Mesenchymal stem cell (in vitro differentiated cells and primary cell): ENCODE results near the gene NPAS3.

ENCODE experiments used
- DNase-seq: peaks from one replicate; pipeline ENCODE4 v3.0.0-alpha.2; 2013
- H2AFZ ChIP-seq: one replicate; pipeline ENCODE4 v1.6.1; 2013; ENCODE audit warnings: low read depth, mild to moderate bottlenecking, control low read depth, inconsistent platforms, low read length, moderate library complexity
- H2AK5ac ChIP-seq: 2 replicates; pipeline ENCODE4 v1.6.1; 2013; ENCODE audit warnings: low read length, moderate library complexity, mild to moderate bottlenecking, inconsistent platforms; ENCODE audit not compliant: severe bottlenecking
- H2BK120ac ChIP-seq: one replicate; pipeline ENCODE4 v1.6.1; 2013; ENCODE audit warnings: low read depth, mild to moderate bottlenecking, inconsistent platforms, low read length, moderate library complexity
- H2BK12ac ChIP-seq, 2 experiments: one replicate each; pipeline ENCODE4 v1.6.1; 2013; ENCODE audit warnings: inconsistent platforms in 2 of 2, low read length in 2 of 2, mild to moderate bottlenecking in 2 of 2, moderate library complexity in 2 of 2, control low read depth in 1 of 2
- H2BK15ac ChIP-seq: one replicate; pipeline ENCODE4 v1.6.1; 2013; ENCODE audit warnings: mild to moderate bottlenecking, low read depth, inconsistent platforms; ENCODE audit not compliant: poor library complexity, severe bottlenecking
- H2BK5ac ChIP-seq: 2 replicates; pipeline ENCODE4 v1.6.1; 2013; ENCODE audit warnings: low read depth, mild to moderate bottlenecking, low read length, control low read depth, inconsistent platforms; ENCODE audit not compliant: poor library complexity, severe bottlenecking
- H3K14ac ChIP-seq, 2 experiments: one replicate each; pipeline ENCODE4 v1.6.1; 2013; ENCODE audit warnings: inconsistent platforms in 2 of 2, low read length in 2 of 2, control low read depth in 1 of 2, mild to moderate bottlenecking in 1 of 2, moderate library complexity in 1 of 2
- H3K18ac ChIP-seq, 2 experiments: one replicate each; pipeline ENCODE4 v1.6.1; 2013; ENCODE audit warnings: inconsistent platforms in 2 of 2, low read length in 2 of 2, control low read depth in 1 of 2, low read depth in 1 of 2, mild to moderate bottlenecking in 1 of 2
- H3K23ac ChIP-seq, 2 experiments: one replicate each; pipeline ENCODE4 v1.6.1; 2013; ENCODE audit warnings: inconsistent platforms in 2 of 2, low read length in 2 of 2, mild to moderate bottlenecking in 2 of 2, moderate library complexity in 2 of 2, control low read depth in 1 of 2
- H3K27ac ChIP-seq: 2 replicates; pipeline ENCODE4 v1.5.1; 2013; ENCODE audit warnings: mild to moderate bottlenecking, moderate library complexity, low read length, control low read depth, inconsistent platforms; ENCODE audit not compliant: poor library complexity, severe bottlenecking
- H3K27me3 ChIP-seq, 2 experiments: 2 replicates each; pipeline versions ENCODE4 v1.6.1 to v1.7.0; 2013; ENCODE audit warnings: low read length in 2 of 2, mild to moderate bottlenecking in 2 of 2, moderate library complexity in 2 of 2, control low read depth in 1 of 2, inconsistent platforms in 1 of 2; ENCODE audit not compliant: control insufficient read depth in 1 of 2, insufficient read depth in 1 of 2
- H3K36me3 ChIP-seq, 2 experiments: 2 replicates each; pipeline versions ENCODE4 v1.6.1 to v1.7.0; 2013; ENCODE audit warnings: low read length in 2 of 2, control low read depth in 1 of 2, inconsistent platforms in 1 of 2, low read depth in 1 of 2, mild to moderate bottlenecking in 1 of 2; ENCODE audit not compliant: insufficient read depth in 2 of 2, control insufficient read depth in 1 of 2
- H3K4ac ChIP-seq, 2 experiments: one replicate each; pipeline ENCODE4 v1.6.1; 2013; ENCODE audit warnings: inconsistent platforms in 2 of 2, low read length in 2 of 2, mild to moderate bottlenecking in 2 of 2, moderate library complexity in 2 of 2, control low read depth in 1 of 2, low read depth in 1 of 2
- H3K4me1 ChIP-seq: 2 replicates; pipeline ENCODE4 v1.6.1; 2013; ENCODE audit warnings: low read depth, low read length, control low read depth; ENCODE audit not compliant: control insufficient read depth, insufficient read depth
- H3K4me2 ChIP-seq: 2 replicates; pipeline ENCODE4 v1.6.1; 2013; ENCODE audit warnings: low read length, mild to moderate bottlenecking, inconsistent platforms; ENCODE audit not compliant: poor library complexity, severe bottlenecking
- H3K4me3 ChIP-seq, 2 experiments: 2 replicates each; pipeline versions ENCODE4 v1.5.1 to v1.7.0; 2013; ENCODE audit warnings: low read length in 2 of 2, mild to moderate bottlenecking in 2 of 2, control low read depth in 1 of 2, low read depth in 1 of 2; ENCODE audit not compliant: insufficient read depth in 1 of 2
- H3K79me1 ChIP-seq: replicated peaks from 2 replicates; pipeline ENCODE4 v1.6.1; 2013; ENCODE audit warnings: mild to moderate bottlenecking, control low read depth, low read length, inconsistent platforms; ENCODE audit not compliant: poor library complexity, severe bottlenecking
- H3K9ac ChIP-seq: 2 replicates; pipeline ENCODE4 v1.7.0; 2013; ENCODE audit warnings: mild to moderate bottlenecking, low read length, moderate library complexity
- H3K9me3 ChIP-seq: 2 replicates; pipeline ENCODE4 v1.7.0; 2013; ENCODE audit warnings: mild to moderate bottlenecking, low read length; ENCODE audit not compliant: control insufficient read depth
- H4K8ac ChIP-seq: one replicate; pipeline ENCODE4 v1.6.1; 2013; ENCODE audit warnings: inconsistent platforms, mild to moderate bottlenecking, low read length, moderate library complexity
- H4K91ac ChIP-seq: one replicate; pipeline ENCODE4 v1.6.1; 2013; ENCODE audit warnings: mild to moderate bottlenecking, low read length, inconsistent platforms
- WGBS: methylation state at CpG from one replicate; pipeline ENCODE4 v1.1.7; 2013; ENCODE audit warnings: mixed read lengths; 5-methylcytosine and 5-hydroxymethylcytosine counted together

The NPAS3 gene

GRCh38 chr14:32932302-32932913 is 6.3 kb upstream of the NPAS3 start:
- WGBS = 11% methylated on average over 29 of the region's 30 CpGs
- H2AK5ac ChIP-seq = no peak overlapping the region
- H3K18ac ChIP-seq = peak overlapping the region in 1 of 2 experiments; percentile 16
- H3K4me1 ChIP-seq = peaks cover 28% of the 10 kb centered on the region
- no peak overlapping the region for H3K23ac ChIP-seq
- peak overlapping the region; percentile 72 for H2AFZ ChIP-seq
- H4K8ac ChIP-seq = no peak overlapping the region
- peak overlapping the region; percentile 97 for H3K4me2 ChIP-seq
- no peak overlapping the region for H3K27ac ChIP-seq
- H3K14ac ChIP-seq = no peak overlapping the region
- H4K91ac ChIP-seq = no peak overlapping the region
- H3K4ac ChIP-seq = no peak overlapping the region
- H3K9ac ChIP-seq = no peak overlapping the region
- no peak overlapping the region for H2BK5ac ChIP-seq
- no peaks in the 10 kb centered on the region for H3K9me3 ChIP-seq
- DNase-seq = peak; percentile 27
- peak overlapping the region; percentile 39 to 85 for H3K4me3 ChIP-seq
- no peaks in the 10 kb centered on the region for H3K79me1 ChIP-seq
- peaks cover 42 to 54% of the 10 kb centered on the region in 2 experiments for H3K27me3 ChIP-seq
- H2BK12ac ChIP-seq = no peak overlapping the region
- no peak overlapping the region for H2BK120ac ChIP-seq
- no peaks in the 10 kb centered on the region for H3K36me3 ChIP-seq
- H2BK15ac ChIP-seq = no peak overlapping the region

- peak; percentile 16 for DNase-seq
- no peaks in the 10 kb centered on the region for H3K36me3 ChIP-seq
These were observed 5.6 kb upstream of the NPAS3 start for GRCh38 chr14:32932914-32933628.

GRCh38 chr14:32933629-32934072 is 5.0 kb upstream of the NPAS3 start:
- Histone ChIP-seq H3K79me1 (no peaks in the 10 kb centered on the region), H2AK5ac (no peak overlapping the region), H2AFZ (peak overlapping the region; percentile 72), H2BK15ac (no peak overlapping the region), H3K18ac (no peak overlapping the region), H3K9me3 (no peaks in the 10 kb centered on the region), H3K36me3 (no peaks in the 10 kb centered on the region), H4K91ac (no peak overlapping the region), H3K27me3 (peaks cover 45 to 58% of the 10 kb centered on the region in 2 experiments), H3K4ac (no peak overlapping the region), H2BK120ac (no peak overlapping the region), H4K8ac (no peak overlapping the region), H2BK5ac (no peak overlapping the region), H3K4me3 (peak overlapping the region in 1 of 2 experiments; percentile 85), H3K23ac (no peak overlapping the region), H3K14ac (no peak overlapping the region), H3K9ac (peak overlapping the region; percentile 59), H3K4me2 (peak overlapping the region; percentile 97), H3K27ac (no peak overlapping the region), H2BK12ac (no peak overlapping the region), H3K4me1 (peaks cover 33% of the 10 kb centered on the region)
- peak; percentile 78 for DNase-seq
- WGBS = 3% methylated on average over 16 of the region's 19 CpGs

More at GRCh38 chr14:32932914-32933628, 5.6 kb upstream of the NPAS3 start:
- Histone ChIP-seq H3K4me2 (peak overlapping the region; percentile 97), H3K18ac (peak overlapping the region; percentile 48 to 71), H2AK5ac (no peak overlapping the region), H4K8ac (no peak overlapping the region), H3K23ac (peak overlapping the region in 1 of 2 experiments; percentile 6), H2AFZ (peak overlapping the region; percentile 72), H3K9ac (peak overlapping the region; percentile 59), H3K9me3 (no peaks in the 10 kb centered on the region), H3K79me1 (no peaks in the 10 kb centered on the region), H3K4ac (peak overlapping the region in 1 of 2 experiments; percentile 34), H2BK120ac (no peak overlapping the region), H4K91ac (no peak overlapping the region), H3K4me1 (peaks cover 32% of the 10 kb centered on the region), H2BK12ac (peak overlapping the region in 1 of 2 experiments; percentile 63), H3K27ac (no peak overlapping the region), H3K4me3 (peak overlapping the region; percentile 39 to 85), H3K14ac (peak overlapping the region in 1 of 2 experiments; percentile 92), H2BK5ac (no peak overlapping the region), H2BK15ac (no peak overlapping the region), H3K27me3 (peaks cover 45 to 61% of the 10 kb centered on the region in 2 experiments)
- WGBS = 1% methylated on average over 54 of the region's 59 CpGs
